IMR-90 (cell line): ENCODE results near the gene LSG1. TPM values are rescaled to one million over a fixed set of nuclear protein-coding genes. Genes with fewer than 3 reads are reported as not detected.

Experiments
- ATAC-seq: fragments of 200-7000 bp; cut with Tn5 transposase; 2 replicates; pipeline ENCODE4 v1.9.1; 2020; ENCODE audit warnings: low read depth, mild to moderate bottlenecking, moderate library complexity
- BruUV-seq: library from RNA; stranded (reverse); fragments of 400-500 nt; replicated peaks from 2 replicates; lab custom pipeline; 2021; lab: Mats Ljungman, UMichigan
- CTCF ChIA-PET: fragments of 300-600 bp; formaldehyde crosslinking; extraction: SDS; loops from one replicate; lab custom pipeline; 2021; ENCODE audit warnings: antibody characterized with exemption; lab: Yijun Ruan, JAX
- POLR2A ChIA-PET: fragments of 300-600 bp; sonication (Branson Sonifier 250); formaldehyde crosslinking; loops from one replicate; lab custom pipeline; 2022; ENCODE audit warnings: antibody characterized with exemption; ENCODE audit not compliant: unreplicated experiment; lab: Charles Lee
- DNase-seq: peaks from one replicate; pipeline ENCODE4 v3.0.0; 2013
- H2AFZ ChIP-seq: replicated peaks from 2 replicates; pipeline ENCODE3; 2013; ENCODE audit warnings: low read length, mild to moderate bottlenecking; ENCODE audit not compliant: poor library complexity
- H2AK5ac ChIP-seq: 2 replicates; pipeline ENCODE4 v1.6.1; 2013; ENCODE audit warnings: low read depth, low read length, inconsistent platforms
- H2AK9ac ChIP-seq: replicated peaks from 2 replicates; pipeline ENCODE3; 2013; ENCODE audit warnings: mild to moderate bottlenecking, low read depth, low read length, moderate library complexity; ENCODE audit not compliant: poor library complexity
- H2BK120ac ChIP-seq: 2 replicates; pipeline ENCODE4 v1.6.1; 2013; ENCODE audit warnings: low read depth, low read length, inconsistent platforms
- H2BK15ac ChIP-seq: 3 replicates; pipeline ENCODE4 v1.6.1; 2013; ENCODE audit warnings: low read depth, low read length, inconsistent platforms
- H2BK20ac ChIP-seq: 2 replicates; pipeline ENCODE4 v1.6.1; 2013; ENCODE audit warnings: low read depth, mild to moderate bottlenecking, inconsistent platforms, low read length, moderate library complexity
- H2BK5ac ChIP-seq: 2 replicates; pipeline ENCODE4 v1.6.1; 2013; ENCODE audit warnings: mild to moderate bottlenecking, low read depth, low read length, inconsistent platforms; ENCODE audit not compliant: poor library complexity, severe bottlenecking
- H3K14ac ChIP-seq: replicated peaks from 2 replicates; pipeline ENCODE4 v1.6.1; 2013; ENCODE audit warnings: low read depth, low read length, inconsistent platforms
- H3K18ac ChIP-seq: 2 replicates; pipeline ENCODE4 v1.6.1; 2013; ENCODE audit warnings: low read depth, low read length, control low read depth
- H3K23ac ChIP-seq: 2 replicates; pipeline ENCODE4 v1.6.1; 2013; ENCODE audit warnings: low read depth, low read length, inconsistent platforms
- H3K27ac ChIP-seq: 2 replicates; pipeline ENCODE4 v1.5.1; 2013; ENCODE audit warnings: mild to moderate bottlenecking, control low read depth, low read length; ENCODE audit not compliant: insufficient read depth
- H3K27me3 ChIP-seq: 2 replicates; pipeline ENCODE4 v1.6.1; 2013; ENCODE audit warnings: low read length; ENCODE audit not compliant: control insufficient read depth, insufficient read depth
- H3K36me3 ChIP-seq: 2 replicates; pipeline ENCODE4 v1.6.1; 2013; ENCODE audit warnings: low read length, mixed read lengths; ENCODE audit not compliant: control insufficient read depth, insufficient read depth
- H3K4ac ChIP-seq: 2 replicates; pipeline ENCODE4 v1.6.1; 2013; ENCODE audit warnings: low read depth, low read length, inconsistent platforms
- H3K4me1 ChIP-seq: 2 replicates; pipeline ENCODE4 v1.6.1; 2013; ENCODE audit warnings: low read length, mixed read lengths; ENCODE audit not compliant: control insufficient read depth, insufficient read depth
- H3K4me2 ChIP-seq: 2 replicates; pipeline ENCODE4 v1.6.1; 2013; ENCODE audit warnings: low read depth, mild to moderate bottlenecking, control low read depth, low read length, moderate library complexity
- H3K4me3 ChIP-seq: 2 replicates; pipeline ENCODE4 v1.5.1; 2013; ENCODE audit warnings: low read depth, mild to moderate bottlenecking, control low read depth, low read length, moderate library complexity; ENCODE audit not compliant: insufficient read depth
- H3K56ac ChIP-seq: 2 replicates; pipeline ENCODE4 v1.6.1; 2013; ENCODE audit warnings: low read length, inconsistent platforms; ENCODE audit not compliant: insufficient read depth; ENCODE audit errors: extremely low read depth
- H3K79me1 ChIP-seq, 2 experiments: 2 replicates each; pipeline ENCODE4 v1.6.1; 2013; ENCODE audit warnings: low read length in 2 of 2, inconsistent platforms in 1 of 2, low read depth in 1 of 2
- H3K9ac ChIP-seq: 2 replicates; pipeline ENCODE4 v1.6.1; 2013; ENCODE audit warnings: low read depth, low read length, control low read depth
- H3K9me1 ChIP-seq: 2 replicates; pipeline ENCODE4 v1.6.1; 2013; ENCODE audit warnings: low read length, inconsistent platforms; ENCODE audit not compliant: insufficient read depth
- H3K9me3 ChIP-seq: 2 replicates; pipeline ENCODE4 v1.6.1; 2013; ENCODE audit warnings: low read length; ENCODE audit not compliant: control insufficient read depth, insufficient read depth
- H4K20me1 ChIP-seq: 2 replicates; pipeline ENCODE4 v1.6.1; 2013; ENCODE audit warnings: low read length, inconsistent platforms; ENCODE audit not compliant: insufficient read depth
- H4K5ac ChIP-seq: 2 replicates; pipeline ENCODE4 v1.6.1; 2013; ENCODE audit warnings: mild to moderate bottlenecking, low read depth, low read length, control low read depth
- H4K8ac ChIP-seq, 2 experiments: 2 replicates each; pipeline ENCODE4 v1.6.1; 2013; ENCODE audit warnings: low read depth in 2 of 2, low read length in 2 of 2, control low read depth in 1 of 2, inconsistent platforms in 1 of 2
- H4K91ac ChIP-seq: 2 replicates; pipeline ENCODE4 v1.6.1; 2013; ENCODE audit warnings: low read depth, low read length, inconsistent platforms; ENCODE audit not compliant: insufficient read depth
- BHLHE40 ChIP-seq: fragments of 150-350 bp; IDR thresholded peaks from 2 replicates; pipeline ENCODE4 v1.6.1; 2016; ENCODE audit warnings: mild to moderate bottlenecking, low read depth, low read length
- CEBPB ChIP-seq: IDR thresholded peaks from 2 replicates; pipeline ENCODE4 v1.6.1; 2012; ENCODE audit warnings: low read depth, low read length, improper control_type of control experiment
- CHD1 ChIP-seq: IDR thresholded peaks from 2 replicates; pipeline ENCODE4 v1.6.1; 2012; ENCODE audit warnings: low read depth, low read length, improper control_type of control experiment
- ELK1 ChIP-seq: fragments of 150-350 bp; IDR thresholded peaks from 2 replicates; pipeline ENCODE4 v1.6.1; 2016; ENCODE audit warnings: low read depth, mild to moderate bottlenecking, low read length, moderate library complexity, borderline replicate concordance
- FOS ChIP-seq: fragments of 150-350 bp; IDR thresholded peaks from 2 replicates; pipeline ENCODE4 v1.6.1; 2016; ENCODE audit warnings: low read depth, low read length
- MXI1 ChIP-seq: IDR thresholded peaks from 2 replicates; pipeline ENCODE4 v1.6.1; 2012; ENCODE audit warnings: low read depth, mild to moderate bottlenecking, low read length, moderate library complexity, borderline replicate concordance
- whole genome bisulfite sequencing, 2 experiments: methylation state at CpG; one replicate each; pipeline versions ENCODE4 v1.1.5 to v1.1.7; 2013; ENCODE audit warnings: missing lambda C conversion rate in 2 of 2; ENCODE audit not compliant: insufficient read length in 1 of 2; ENCODE audit errors: extremely low coverage in 2 of 2; 5-methylcytosine and 5-hydroxymethylcytosine counted together
- dilution Hi-C: fragments of 300-500 bp; cut with HindIII; formaldehyde crosslinking; loops from one replicate; pipeline ENCODE4 v1.14.3; 2018; ENCODE audit warnings: low sequenced_read_pairs; ENCODE audit not compliant: unreplicated experiment
- in situ Hi-C: fragments of 300-500 bp; cut with MboI; formaldehyde crosslinking; loops from 3 replicates; pipeline ENCODE4 v1.14.3; 2019; ENCODE audit warnings: low sequenced_read_pairs, inconsistent platforms, mixed read lengths
- intact Hi-C: fragments of 100-400 bp; cut with micrococcal nuclease; formaldehyde crosslinking; loops from 2 replicates; pipeline ENCODE4 v1.10.0; 2022
- polyA plus RNA-seq, 3 experiments: library from polyadenylated mRNA; depleted of rRNA; stranded (reverse); fragments of >200 nt; gene quantifications; 2 replicates each; pipeline ENCODE4 v1.2.3, GENCODE V29; 2012; ENCODE audit warnings: low replicate concordance in 1 of 3
- total RNA-seq: library from RNA; depleted of rRNA; stranded (reverse); fragments of >200 nt; gene quantifications from 2 replicates; pipeline ENCODE4 v1.2.3, GENCODE V29; 2012

Gene LSG1
- total and polyA plus RNA-seq, 2 of the 4 experiments (the other 2 are of a cell fraction) = 26.8 to 45.2 TPM

DNA sequence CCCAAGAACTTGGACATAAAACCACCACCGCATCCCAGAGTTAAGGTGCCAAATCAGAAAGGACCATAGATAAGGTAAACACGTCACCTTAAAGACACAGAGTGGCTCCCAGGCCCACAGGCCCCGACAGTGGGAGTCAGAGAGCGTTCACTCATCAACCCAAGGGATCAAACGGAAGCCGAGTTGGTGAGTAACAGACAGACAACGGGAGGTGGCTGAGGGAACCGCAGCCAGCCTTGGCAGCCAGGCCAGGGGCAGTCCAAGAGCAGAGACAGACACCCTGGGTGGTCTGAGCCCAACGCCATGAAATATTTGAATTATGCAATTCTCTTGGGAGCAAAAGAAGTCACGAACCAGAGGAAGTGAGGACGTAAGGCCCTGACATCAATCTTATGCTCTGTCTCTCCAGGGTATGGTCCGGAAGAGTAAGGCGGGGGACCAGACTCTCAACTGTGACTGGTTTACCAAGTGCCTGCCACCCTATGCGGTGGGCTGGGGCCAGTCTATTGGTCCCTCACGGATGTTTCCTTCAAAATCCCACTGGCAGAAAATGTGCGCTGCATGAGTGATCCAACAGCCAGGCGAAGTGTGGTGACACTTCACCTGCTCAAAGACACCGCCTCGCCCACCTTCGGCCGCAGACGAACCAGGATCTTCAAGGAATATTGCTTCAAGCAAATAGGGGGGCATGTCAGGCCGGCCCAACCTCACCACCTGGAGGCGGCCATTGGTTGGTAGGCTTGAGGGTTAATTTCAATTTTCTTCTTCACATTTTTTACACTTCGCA lies 73.0 kb downstream of the LSG1 start:
- Histone ChIP-seq H4K8ac (peak overlapping the region in 1 of 2 experiments; percentile 29; a peak in 1 of 4 replicates), H4K5ac (peak overlapping the region; percentile 12; the same call in 1 of the 2 replicates), H2AFZ (peak overlapping the region; percentile 27), H3K18ac (no peak overlapping the region), H3K36me3 (peaks cover 10% of the 10 kb centered on the region), H3K9me3 (no peaks in the 10 kb centered on the region), H3K14ac (0 out of 2 replicates have a peak overlapping the region, but pooled peaks have one; percentile 53), H2BK15ac (peak overlapping the region; percentile 52; the same call in 1 of the 3 replicates), H2AK5ac (peak overlapping the region; percentile 60), H3K27me3 (no peaks in the 10 kb centered on the region), H3K4me1 (peaks cover 13% of the 10 kb centered on the region), H4K20me1 (no peaks in the 10 kb centered on the region), H4K91ac (peak overlapping the region; percentile 27; the same call in 1 of the 2 replicates), H2BK120ac (peak overlapping the region; percentile 71), H3K9ac (no peak overlapping the region), H3K4me3 (no peak overlapping the region), H2BK20ac (peak overlapping the region; percentile 81), H2BK5ac (peak overlapping the region; percentile 55), H2AK9ac (no peak overlapping the region), H3K23ac (peak overlapping the region; percentile 59; the same call in 1 of the 2 replicates), H3K4ac (peak overlapping the region; percentile 78), H3K4me2 (no peak overlapping the region), H3K56ac (no peak overlapping the region), H3K9me1 (peaks cover 12% of the 10 kb centered on the region), H3K79me1 (peaks cover 0 to 19% of the 10 kb centered on the region in 2 experiments; a peak in 3 of 4 replicates), H3K27ac (no peak overlapping the region; the same call in 1 of the 2 replicates)
- 47 to 100% methylated on average over 1 to 6 of the region's 25 CpGs for whole genome bisulfite sequencing, 2 experiments
- in situ Hi-C loops (no loop called here), dilution Hi-C loops (no loop called here), intact Hi-C loops (no loop called here)
- no TSS peak for BruUV-seq
- ChIA-PET POLR2A (no interaction called here), CTCF (no interaction called here)
- TF ChIP-seq CHD1 = no peak
- peak; percentile 93 for TF ChIP-seq CEBPB
- peak; percentile 46; the same call in 1 of the 2 replicates for TF ChIP-seq BHLHE40
- TF ChIP-seq ELK1 = no peak
- TF ChIP-seq FOS = peak; percentile 74
- no peak for TF ChIP-seq MXI1
- peak; percentile 88 for DNase-seq
- peak; percentile 69 for ATAC-seq
